Spinal cord (tissue), 10 donors: ENCODE measurements around the gene ARL2BP. TPM values are rescaled to one million over a fixed set of nuclear protein-coding genes. Genes with fewer than 3 reads are reported as not detected.
A peak's percentile ranks its signal among the peaks of the same experiment; 100 is the strongest.

ENCODE experiments used
- DNase-seq, 6 donors: peaks; one replicate each; pipeline versions ENCODE4 v3.0.0 to v3.0.0-alpha.2; 2013 to 2015; ENCODE audit warnings: low spot score in 6 of 6, low read depth in 4 of 6
- H3K27ac ChIP-seq: one replicate; pipeline ENCODE4 v1.5.1; 2013; ENCODE audit warnings: low read depth, low read length, control low read depth
- H3K27me3 ChIP-seq: one replicate; pipeline ENCODE4 v1.6.1; 2013; ENCODE audit warnings: low read length; ENCODE audit not compliant: control insufficient read depth, insufficient read depth
- H3K36me3 ChIP-seq: one replicate; pipeline ENCODE4 v1.6.1; 2013; ENCODE audit warnings: low read length; ENCODE audit not compliant: control insufficient read depth, insufficient read depth
- H3K4me1 ChIP-seq: one replicate; pipeline ENCODE4 v1.6.1; 2013; ENCODE audit warnings: low read length; ENCODE audit not compliant: control insufficient read depth, insufficient read depth
- H3K4me3 ChIP-seq: one replicate; pipeline ENCODE4 v1.5.1; 2013; ENCODE audit warnings: low read depth, low read length, control low read depth
- H3K9me3 ChIP-seq: one replicate; pipeline ENCODE4 v1.6.1; 2013; ENCODE audit warnings: low read length; ENCODE audit not compliant: control insufficient read depth, insufficient read depth
- WGBS: methylation state at CpG from one replicate; pipeline ENCODE4 v1.1.5; 2013; ENCODE audit warnings: missing lambda C conversion rate; ENCODE audit not compliant: insufficient coverage; 5-methylcytosine and 5-hydroxymethylcytosine counted together
- polyA plus RNA-seq, 2 donors: library from polyadenylated mRNA; unstranded; fragments of 120-200 nt; gene quantifications; one replicate each; pipeline ENCODE4 v1.2.1, GENCODE V29; 2013; ENCODE audit not compliant: insufficient read length in 2 of 2
- total RNA-seq, 2 donors: library from RNA; depleted of rRNA in 1 of 2; stranded (reverse); fragments of 120-200 nt in 1 of 2; fragments of >200 nt in 1 of 2; gene quantifications; one replicate each; pipeline versions ENCODE4 v1.2.3 to v1.2.4, GENCODE V29; 2013 to 2014
- donor health status: healthy.

ARL2BP gene
- total and polyA plus RNA-seq, 4 donors: 74.7 to 79.3 (median 76.5) TPM

- no peak for DNase-seq
- H3K36me3 ChIP-seq: peaks cover 35% of the 10 kb centered on the region
- H3K4me1 ChIP-seq: no peaks in the 10 kb centered on the region
- H3K4me3 ChIP-seq: no peak overlapping the region
- no peak overlapping the region for H3K27ac ChIP-seq
- H3K27me3 ChIP-seq: no peaks in the 10 kb centered on the region
- WGBS: 93% methylated on average over 8 of the region's 9 CpGs
- no peaks in the 10 kb centered on the region for H3K9me3 ChIP-seq
These were observed 10.9 kb upstream of the ARL2BP start for GRCh38 chr16:57233944-57234706.

- Histone ChIP-seq H3K27me3 (no peaks in the 10 kb centered on the region), H3K4me3 (no peak overlapping the region), H3K36me3 (peaks cover 30% of the 10 kb centered on the region), H3K27ac (no peak overlapping the region), H3K9me3 (no peaks in the 10 kb centered on the region), H3K4me1 (no peaks in the 10 kb centered on the region)
- DNase-seq: no peak
These were observed 10.4 kb upstream of the ARL2BP start for GRCh38 chr16:57234707-57235092.

- Histone ChIP-seq H3K27me3 (no peaks in the 10 kb centered on the region), H3K27ac (no peak overlapping the region), H3K4me1 (no peaks in the 10 kb centered on the region), H3K36me3 (peaks cover 25% of the 10 kb centered on the region), H3K4me3 (no peak overlapping the region), H3K9me3 (no peaks in the 10 kb centered on the region)
- DNase-seq: peak in 1 of 6 donors; percentile 40
- WGBS: 98% methylated on average over 5 of the region's 8 CpGs
These were observed 9.7 kb upstream of the ARL2BP start for GRCh38 chr16:57235128-57236021.

DNA sequence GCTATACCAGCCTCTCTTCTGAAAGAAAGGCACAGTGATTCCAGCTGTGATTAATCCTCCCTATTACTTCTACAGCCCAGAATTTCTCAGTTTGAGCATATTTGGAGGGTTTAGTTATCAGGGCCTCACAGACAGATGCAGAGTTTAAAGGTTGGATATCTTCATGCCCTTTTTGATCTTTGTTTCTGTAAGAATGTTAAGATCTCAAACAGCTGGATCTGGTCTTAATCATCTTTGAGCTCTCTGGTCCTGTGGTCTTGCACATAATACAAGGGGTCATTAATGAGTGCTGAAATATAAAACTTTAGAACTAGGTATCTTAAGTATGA, 9.1 kb upstream of the ARL2BP start:
- Histone ChIP-seq H3K27ac (no peak overlapping the region), H3K36me3 (peaks cover 25% of the 10 kb centered on the region)

DNA sequence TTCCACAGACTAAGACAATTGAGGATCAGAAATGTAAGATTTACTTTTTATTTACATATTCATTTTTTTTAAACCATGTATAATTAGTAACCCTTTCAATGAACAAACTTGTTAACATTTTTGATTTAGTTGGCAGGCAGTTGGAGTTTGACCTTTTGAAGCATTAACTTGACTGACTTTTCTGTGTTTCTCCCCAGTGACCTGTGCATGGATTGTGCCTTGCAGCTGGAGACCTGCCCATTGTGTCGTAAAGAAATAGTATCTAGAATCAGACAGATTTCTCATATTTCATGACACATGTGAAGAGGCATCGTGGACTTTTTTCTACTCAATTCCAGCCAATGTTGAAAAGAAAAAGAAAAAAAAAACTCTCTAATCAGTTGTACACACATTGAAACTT, 6.4 kb upstream of the ARL2BP start:
- DNase-seq: no peak
- Histone ChIP-seq H3K4me3 (no peak overlapping the region), H3K9me3 (no peaks in the 10 kb centered on the region), H3K27ac (no peak overlapping the region), H3K27me3 (no peaks in the 10 kb centered on the region), H3K36me3 (peaks cover 10% of the 10 kb centered on the region), H3K4me1 (no peaks in the 10 kb centered on the region)
- WGBS: no CpG with 5 or more reads among the region's 2 CpGs

More for the DNA sequence above, 9.1 kb upstream of the ARL2BP start:
- Histone ChIP-seq H3K27me3 (no peaks in the 10 kb centered on the region), H3K4me1 (no peaks in the 10 kb centered on the region), H3K9me3 (no peaks in the 10 kb centered on the region), H3K4me3 (no peak overlapping the region)
- no peak for DNase-seq

- no peaks in the 10 kb centered on the region for H3K27me3 ChIP-seq
- peaks cover 6% of the 10 kb centered on the region for H3K36me3 ChIP-seq
- peaks cover 2% of the 10 kb centered on the region for H3K4me1 ChIP-seq
- H3K4me3 ChIP-seq: no peak overlapping the region
- DNase-seq: no peak
- no peak overlapping the region for H3K27ac ChIP-seq
- no peaks in the 10 kb centered on the region for H3K9me3 ChIP-seq
- no CpG with 5 or more reads among the region's 2 CpGs for WGBS
These were observed 6.0 kb upstream of the ARL2BP start for GRCh38 chr16:57239107-57239506.

DNA sequence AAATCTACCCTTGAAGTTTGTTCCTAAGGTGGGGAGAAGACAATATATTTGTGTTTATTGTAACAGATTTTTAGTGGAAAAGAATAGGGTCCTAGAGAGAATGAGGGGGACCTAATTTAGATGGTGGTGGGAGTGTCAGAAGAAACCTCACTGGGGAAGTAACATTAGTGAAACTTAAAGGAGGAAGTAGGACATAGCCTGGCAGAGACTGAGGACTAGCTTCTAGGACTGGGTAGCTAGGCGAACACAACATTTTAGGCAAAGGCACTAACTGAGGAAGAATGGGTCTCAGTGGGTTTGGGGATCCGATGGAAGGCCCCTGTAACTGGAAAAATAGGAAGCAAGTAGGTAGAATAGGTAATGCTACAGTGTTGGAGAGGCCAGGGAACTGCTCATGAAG, 4.2 kb upstream of the ARL2BP start:
- Histone ChIP-seq H3K36me3 (peaks cover under 1% of the 10 kb centered on the region), H3K9me3 (no peaks in the 10 kb centered on the region), H3K27ac (no peak overlapping the region), H3K27me3 (no peaks in the 10 kb centered on the region), H3K4me1 (peaks cover 4% of the 10 kb centered on the region), H3K4me3 (no peak overlapping the region)
- DNase-seq: no peak
- WGBS: 83% methylated on average over 2 of the region's 2 CpGs

- H3K27me3 ChIP-seq: no peaks in the 10 kb centered on the region
- 100% methylated on average over 1 of the region's 2 CpGs for WGBS
- no peak overlapping the region for H3K27ac ChIP-seq
- peaks cover 8% of the 10 kb centered on the region for H3K4me1 ChIP-seq
- peaks cover 6% of the 10 kb centered on the region for H3K36me3 ChIP-seq
- no peaks in the 10 kb centered on the region for H3K9me3 ChIP-seq
- DNase-seq: no peak
- H3K4me3 ChIP-seq: no peak overlapping the region
These were observed 2.4 kb upstream of the ARL2BP start for GRCh38 chr16:57242650-57243049.

GRCh38 chr16:57244463-57244766, 644 bp upstream of the ARL2BP start:
- Histone ChIP-seq H3K27ac (peak overlapping the region; percentile 93), H3K4me1 (peaks cover 8% of the 10 kb centered on the region), H3K9me3 (no peaks in the 10 kb centered on the region), H3K36me3 (peaks cover 19% of the 10 kb centered on the region), H3K27me3 (no peaks in the 10 kb centered on the region), H3K4me3 (peak overlapping the region; percentile 56)
- DNase-seq: no peak
- 10% methylated on average over 3 of the region's 9 CpGs for WGBS
